B cell (primary cell): ENCODE results near the gene KIAA1191. TPM values are rescaled to one million over a fixed set of nuclear protein-coding genes. Genes with fewer than 3 reads are reported as not detected.
A peak's percentile ranks its signal among the peaks of the same experiment; 100 is the strongest.

ENCODE experiments used
- ATAC-seq: fragments of 200-7000 bp; cut with Tn5 transposase; one replicate; pipeline ENCODE4 v1.10.0; 2021; ENCODE audit warnings: low read depth, mild to moderate bottlenecking, moderate number of reproducible peaks, moderate library complexity
- CTCF ChIA-PET: fragments of 350-600 bp; sonication (Branson Sonifier 250); formaldehyde crosslinking; loops from one replicate; lab custom pipeline; 2021; ENCODE audit warnings: antibody characterized with exemption, inconsistent platforms; lab: Charles Lee
- POLR2A ChIA-PET: fragments of 350-600 bp; sonication (Branson Sonifier 250); formaldehyde crosslinking; loops from one replicate; lab custom pipeline; 2021; ENCODE audit warnings: antibody characterized with exemption; lab: Charles Lee
- DNase-seq: peaks from one replicate; pipeline ENCODE4 v3.0.0; 2013
- H2AFZ ChIP-seq: 2 replicates; pipeline ENCODE4 v1.6.1; 2012; ENCODE audit warnings: mild to moderate bottlenecking, low read depth, low read length; ENCODE audit not compliant: insufficient read depth, poor library complexity, severe bottlenecking
- H3K27ac ChIP-seq, 2 donors: 1 replicate in 1 of 2; 2 replicates in 1 of 2; pipeline ENCODE4 v1.5.1; 2012 to 2013; ENCODE audit warnings: low read length in 2 of 2, mild to moderate bottlenecking in 2 of 2, moderate library complexity in 1 of 2
- H3K27me3 ChIP-seq, 4 experiments: fragments of 200-600 bp in 1 of 4; sonication (generic) in 1 of 4; replicated peaks in 1 of 4; 1 replicate in 2 of 4; 2 replicates in 2 of 4; pipeline versions ENCODE4 v1.6.1 to v1.7.0; 2013 to 2016; ENCODE audit warnings: low read length in 3 of 4, mild to moderate bottlenecking in 2 of 4, mixed read lengths in 1 of 4, moderate library complexity in 1 of 4; ENCODE audit not compliant: insufficient read depth in 4 of 4, control insufficient read depth in 3 of 4; ENCODE audit errors: control extremely low read depth in 1 of 4
- H3K36me3 ChIP-seq, 2 experiments: replicated peaks in 1 of 2; 1 replicate in 1 of 2; 2 replicates in 1 of 2; pipeline versions ENCODE4 v1.6.1 to v1.7.1; 2013; ENCODE audit warnings: low read length in 1 of 2; ENCODE audit not compliant: insufficient read depth in 2 of 2, control insufficient read depth in 1 of 2; ENCODE audit errors: control extremely low read depth in 1 of 2, extremely low read depth in 1 of 2
- H3K4me1 ChIP-seq, 2 donors: fragments of 200-600 bp in 1 of 2; sonication (generic) in 1 of 2; 1 replicate in 1 of 2; 2 replicates in 1 of 2; pipeline versions ENCODE4 v1.5.1 to v1.6.1; 2013 to 2017; ENCODE audit warnings: low read length in 2 of 2; ENCODE audit not compliant: control insufficient read depth in 2 of 2, insufficient read depth in 2 of 2
- H3K4me2 ChIP-seq: replicated peaks from 2 replicates; pipeline ENCODE3; 2012; ENCODE audit warnings: mild to moderate bottlenecking, low read depth, low read length; ENCODE audit not compliant: poor library complexity, severe bottlenecking
- H3K4me3 ChIP-seq, 5 experiments: fragments of 200-600 bp in 1 of 5; sonication (generic) in 1 of 5; 1 replicate in 3 of 5; 2 replicates in 2 of 5; pipeline versions ENCODE4 v1.5.1 to v1.7.0; 2011 to 2016; ENCODE audit warnings: low read length in 4 of 5, mild to moderate bottlenecking in 4 of 5, low read depth in 2 of 5, control low read depth in 1 of 5, moderate library complexity in 1 of 5; ENCODE audit not compliant: insufficient read depth in 1 of 5; ENCODE audit errors: control extremely low read depth in 1 of 5, extremely low read depth in 1 of 5
- H3K79me2 ChIP-seq: fragments of 200-600 bp; sonication (generic); one replicate; pipeline ENCODE4 v1.6.0; 2016; ENCODE audit warnings: low read length; ENCODE audit not compliant: control insufficient read depth, insufficient read depth
- H3K9ac ChIP-seq: fragments of 200-600 bp; sonication (generic); 2 replicates; pipeline ENCODE4 v1.6.1; 2017; ENCODE audit warnings: mild to moderate bottlenecking, low read length, moderate library complexity
- H3K9me3 ChIP-seq, 3 donors: one replicate each; pipeline versions ENCODE4 v1.6.1 to v1.7.1; 2013; ENCODE audit warnings: low read length in 2 of 3; ENCODE audit not compliant: control insufficient read depth in 2 of 3, insufficient read depth in 1 of 3; ENCODE audit errors: control extremely low read depth in 1 of 3
- H4K20me1 ChIP-seq: 2 replicates; pipeline ENCODE4 v1.6.0; 2012; ENCODE audit warnings: mild to moderate bottlenecking, low read length; ENCODE audit not compliant: insufficient read depth, control insufficient read depth, poor library complexity, severe bottlenecking
- H3K27ac Mint-ChIP-seq: one replicate; pipeline ENCODE4 v1.8.0; 2021; ENCODE audit warnings: mixed read lengths
- H3K27me3 Mint-ChIP-seq: one replicate; pipeline ENCODE4 v1.8.0; 2021; ENCODE audit warnings: mixed read lengths
- H3K4me1 Mint-ChIP-seq: one replicate; pipeline ENCODE4 v1.8.0; 2021; ENCODE audit warnings: mixed read lengths
- H3K4me3 Mint-ChIP-seq: one replicate; pipeline ENCODE4 v1.8.0; 2021; ENCODE audit warnings: mixed read lengths
- H3K9me3 Mint-ChIP-seq: one replicate; pipeline ENCODE4 v1.8.0; 2022; ENCODE audit warnings: mixed read lengths; ENCODE audit not compliant: insufficient read depth
- CTCF ChIP-seq: fragments of 200-600 bp; IDR thresholded peaks from one replicate; pipeline ENCODE4 v1.8.0; 2022; ENCODE audit warnings: antibody characterized with exemption, mild to moderate bottlenecking
- EZH2 ChIP-seq: IDR thresholded peaks from 2 replicates; pipeline ENCODE4 v1.6.1; 2012; ENCODE audit warnings: borderline replicate concordance, low read depth, mild to moderate bottlenecking, moderate library complexity, low read length; ENCODE audit not compliant: insufficient read depth, poor library complexity, severe bottlenecking
- WGBS: methylation state at CpG from one replicate; pipeline ENCODE4 v1.1.5; 2013; ENCODE audit warnings: missing lambda C conversion rate; ENCODE audit not compliant: insufficient coverage; 5-methylcytosine and 5-hydroxymethylcytosine counted together
- intact Hi-C: fragments of 100-400 bp; cut with micrococcal nuclease; formaldehyde crosslinking; loops from one replicate; pipeline ENCODE4 v1.10.0; 2022
- polyA plus RNA-seq: library from polyadenylated mRNA; depleted of rRNA; stranded (reverse); fragments of >200 nt; gene quantifications from 2 replicates; pipeline ENCODE4 v1.2.3, GENCODE V29; 2012
- total RNA-seq, 2 donors: library from RNA; stranded (reverse); fragments of 120-200 nt in 1 of 2; gene quantifications; 1 replicate in 1 of 2; 2 replicates in 1 of 2; pipeline versions ENCODE4 v1.2.3 to v1.2.4, GENCODE V29; 2013 to 2022

The KIAA1191 gene
- total and polyA plus RNA-seq, 2 donors (not counting 1 experiment from before 2014, with no cell fraction given): 61.2 to 82.9 TPM

GRCh38 chr5:176371621-176372539 lies 10.3 kb upstream of the KIAA1191 start:
- ATAC-seq: no peak
- no peak overlapping the region for H3K4me3 Mint-ChIP-seq
- DNase-seq: no peak
- no peaks in the 10 kb centered on the region for H3K27me3 Mint-ChIP-seq
- peaks cover 13% of the 10 kb centered on the region for H3K4me1 Mint-ChIP-seq
- H3K27ac Mint-ChIP-seq: peak overlapping the region; percentile 6
- Histone ChIP-seq H3K36me3 (peaks cover 0 to 15% of the 10 kb centered on the region in 2 experiments), H2AFZ (no peak overlapping the region), H3K27ac (no peak overlapping the region), H3K4me2 (no peak overlapping the region), H3K27me3 (no peaks in the 10 kb centered on the region), H4K20me1 (no peaks in the 10 kb centered on the region), H3K9ac (no peak overlapping the region), H3K9me3 (peaks cover 0 to 3% (median 0%) of the 10 kb centered on the region in 3 donors), H3K4me3 (no peak overlapping the region), H3K79me2 (no peaks in the 10 kb centered on the region), H3K4me1 (peaks cover 8 to 11% of the 10 kb centered on the region in 2 donors)
- TF ChIP-seq CTCF: no peak
- no peak for TF ChIP-seq EZH2
- intact Hi-C loops: loop anchor here (2.0 kb wide), 1 partner anchor 17 kb away; the partner anchor contains the start of genes HIGD2A and NOP16
- ChIA-PET CTCF (no interaction called here), POLR2A (interaction anchor here (1.0 to 1.1 kb wide), 2 partner anchors 10 kb away, joined by 3 read pairs; partner anchors contain the start of gene KIAA1191)
- WGBS: 100% methylated on average over 12 of the region's 13 CpGs
- no peaks in the 10 kb centered on the region for H3K9me3 Mint-ChIP-seq
